Measurements from ENCODE around the gene ABCC6.

ABCC6 gene

GRCh38 chr16:16143038-16143763 lies 80.1 kb downstream of the ABCC6 start:
- TF ChIP-seq CTCF (IDR thresholded peaks at IDR 0.05) = peak; percentile 40; the same call in 1 of the 2 replicates

GRCh38 chr16:16141784-16142396 lies 81.4 kb downstream of the ABCC6 start:
- no peak for TF ChIP-seq CTCF (IDR thresholded peaks at IDR 0.05)

GRCh38 chr16:16141141-16141540 lies 82.2 kb downstream of the ABCC6 start:
- no peak for TF ChIP-seq CTCF (IDR thresholded peaks at IDR 0.05)

- no peak for TF ChIP-seq CTCF (IDR thresholded peaks at IDR 0.05)
Observed at GRCh38 chr16:16140537-16140936, 82.8 kb downstream of the ABCC6 start.

- no peak for TF ChIP-seq CTCF (IDR thresholded peaks at IDR 0.05)
Observed at GRCh38 chr16:16139806-16140205, 83.5 kb downstream of the ABCC6 start.

- no peak for TF ChIP-seq CTCF (IDR thresholded peaks at IDR 0.05)
Observed at GRCh38 chr16:16139061-16139460, 84.2 kb downstream of the ABCC6 start.

GRCh38 chr16:16138034-16138635 lies 85.2 kb downstream of the ABCC6 start:
- no peak for TF ChIP-seq CTCF (IDR thresholded peaks at IDR 0.05)

Measured in LNCAP (cell line).